ENCODE measurements around the gene DCLK1.

DNA sequence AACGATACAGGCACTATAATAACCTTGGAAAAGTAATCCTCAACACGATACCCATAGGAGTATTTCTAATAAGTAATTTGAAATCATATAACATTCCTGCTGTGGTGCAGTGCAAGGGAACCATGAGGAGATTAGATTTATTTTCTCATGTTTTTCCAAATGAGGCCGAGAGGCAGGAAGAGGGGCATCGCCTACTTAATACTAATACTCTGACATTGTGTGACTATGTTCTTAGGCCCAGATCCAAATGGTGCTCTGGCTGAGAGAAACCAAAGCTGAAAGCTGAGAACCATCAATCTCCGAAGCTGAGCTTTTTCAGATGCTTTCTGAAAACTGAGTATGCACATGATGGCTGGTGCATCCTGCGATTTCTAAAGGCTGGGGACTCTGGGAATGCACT, 406.7 kb downstream of the DCLK1 start:
- TF ChIP-seq POLR2A (IDR thresholded peaks at IDR 0.05): no peak
- TF ChIP-seq, protein P1, sequence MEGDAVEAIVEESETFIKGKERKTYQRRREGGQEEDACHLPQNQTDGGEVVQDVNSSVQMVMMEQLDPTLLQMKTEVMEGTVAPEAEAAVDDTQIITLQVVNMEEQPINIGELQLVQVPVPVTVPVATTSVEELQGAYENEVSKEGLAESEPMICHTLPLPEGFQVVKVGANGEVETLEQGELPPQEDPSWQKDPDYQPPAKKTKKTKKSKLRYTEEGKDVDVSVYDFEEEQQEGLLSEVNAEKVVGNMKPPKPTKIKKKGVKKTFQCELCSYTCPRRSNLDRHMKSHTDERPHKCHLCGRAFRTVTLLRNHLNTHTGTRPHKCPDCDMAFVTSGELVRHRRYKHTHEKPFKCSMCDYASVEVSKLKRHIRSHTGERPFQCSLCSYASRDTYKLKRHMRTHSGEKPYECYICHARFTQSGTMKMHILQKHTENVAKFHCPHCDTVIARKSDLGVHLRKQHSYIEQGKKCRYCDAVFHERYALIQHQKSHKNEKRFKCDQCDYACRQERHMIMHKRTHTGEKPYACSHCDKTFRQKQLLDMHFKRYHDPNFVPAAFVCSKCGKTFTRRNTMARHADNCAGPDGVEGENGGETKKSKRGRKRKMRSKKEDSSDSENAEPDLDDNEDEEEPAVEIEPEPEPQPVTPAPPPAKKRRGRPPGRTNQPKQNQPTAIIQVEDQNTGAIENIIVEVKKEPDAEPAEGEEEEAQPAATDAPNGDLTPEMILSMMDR (IDR thresholded peaks at IDR 0.05): no peak

All from vagina (tissue), 2 donors.